Thoracic aorta (tissue), 2 donors: ENCODE measurements around the gene CLEC3A. TPM values are rescaled to one million over a fixed set of nuclear protein-coding genes. Genes with fewer than 3 reads are reported as not detected.
A peak's percentile ranks its signal among the peaks of the same experiment; 100 is the strongest.
"Not testable (repeated sequence)": the region's sequence is repeated elsewhere in the genome, so short reads cannot be mapped to it uniquely, and the experiment has no call there.

ENCODE experiments used
- ATAC-seq: fragments of 150-250 bp; one replicate; pipeline ENCODE4 v1.8.0; 2017; ENCODE audit warnings: low read depth; ENCODE audit not compliant: insufficient number of reproducible peaks, low FRiP score
- DNase-seq: peaks from one replicate; pipeline ENCODE4 v3.0.0-alpha.2; 2020; ENCODE audit warnings: low spot score
- H3K27ac ChIP-seq, 2 donors: fragments of 200-600 bp; sonication (generic); 1 replicate in 1 of 2; 2 replicates in 1 of 2; pipeline ENCODE4 v1.5.1; 2016; ENCODE audit warnings: mild to moderate bottlenecking in 2 of 2, moderate library complexity in 2 of 2
- H3K27me3 ChIP-seq: fragments of 200-600 bp; sonication (generic); replicated peaks from 2 replicates; pipeline ENCODE4 v1.6.0; 2016; ENCODE audit warnings: mild to moderate bottlenecking; ENCODE audit not compliant: insufficient read depth
- H3K36me3 ChIP-seq: fragments of 200-600 bp; sonication (generic); one replicate; pipeline ENCODE4 v1.5.1; 2016
- H3K4me1 ChIP-seq, 2 donors: fragments of 200-600 bp; sonication (generic); 1 replicate in 1 of 2; 2 replicates in 1 of 2; pipeline versions ENCODE4 v1.5.1 to v1.6.0; 2016; ENCODE audit warnings: low read depth in 2 of 2, mild to moderate bottlenecking in 1 of 2; ENCODE audit not compliant: control insufficient read depth in 1 of 2
- H3K4me3 ChIP-seq: fragments of 200-600 bp; sonication (generic); 2 replicates; pipeline ENCODE4 v1.5.1; 2016; ENCODE audit warnings: mild to moderate bottlenecking
- H3K9me3 ChIP-seq: fragments of 200-600 bp; sonication (generic); 2 replicates; pipeline ENCODE4 v1.5.1; 2016
- CTCF ChIP-seq: fragments of 200-600 bp; sonication (generic); IDR thresholded peaks from one replicate; pipeline ENCODE4 v1.5.1; 2019; ENCODE audit warnings: antibody characterized with exemption
- total RNA-seq, 2 donors: library from RNA; depleted of rRNA; stranded (reverse); fragments of >200 nt; gene quantifications; one replicate each; pipeline versions ENCODE4 v1.1.0 to v1.2.3, GENCODE V29; 2016

The CLEC3A gene
- total RNA-seq, 2 donors from 2014 or later = not detected

DNA sequence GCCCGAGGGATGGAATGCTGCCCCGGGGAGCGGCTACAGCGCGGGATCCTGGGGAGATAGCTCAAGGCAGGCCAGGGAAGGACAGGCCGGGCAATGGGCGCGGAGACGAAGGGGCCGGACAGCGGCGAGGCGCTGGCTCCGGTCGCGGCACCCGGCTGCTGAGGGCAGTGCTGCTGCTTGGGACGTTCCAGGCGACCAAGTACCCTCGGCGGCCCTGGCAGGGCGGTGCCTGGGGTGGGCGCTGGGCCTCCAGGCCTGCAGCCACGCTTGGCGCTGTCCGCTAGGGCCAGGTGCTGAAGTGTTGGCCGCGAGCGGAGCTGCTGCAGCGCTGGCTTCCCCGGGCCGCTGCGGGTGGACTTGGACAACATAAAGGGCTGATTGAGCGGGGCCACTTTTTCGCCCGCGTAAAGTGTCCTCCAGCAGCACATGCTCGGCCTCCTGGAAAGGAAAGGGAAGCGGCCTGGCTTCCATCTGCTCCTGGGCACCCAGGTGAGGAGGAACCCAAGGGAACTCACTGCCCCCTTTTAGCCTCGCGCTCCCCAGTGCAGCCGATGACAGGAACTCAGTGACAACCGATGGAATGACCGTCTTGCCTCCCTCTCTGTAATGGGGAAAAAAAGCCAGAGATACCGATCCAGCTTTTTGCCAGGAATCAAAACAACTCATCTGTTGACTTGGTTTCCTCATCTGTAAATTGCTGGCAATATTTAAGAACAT, 23.7 kb downstream of the CLEC3A start:
- no peaks in the 10 kb centered on the region for H3K27me3 ChIP-seq
- peaks cover 0 to 4% of the 10 kb centered on the region in 2 donors for H3K4me1 ChIP-seq
- no peaks in the 10 kb centered on the region for H3K9me3 ChIP-seq
- no peak overlapping the region for H3K4me3 ChIP-seq
- ATAC-seq = no peak
- TF ChIP-seq CTCF = peak; percentile 7
- H3K36me3 ChIP-seq = no peaks in the 10 kb centered on the region
- no peak for DNase-seq
- H3K27ac ChIP-seq = no peak overlapping the region

DNA sequence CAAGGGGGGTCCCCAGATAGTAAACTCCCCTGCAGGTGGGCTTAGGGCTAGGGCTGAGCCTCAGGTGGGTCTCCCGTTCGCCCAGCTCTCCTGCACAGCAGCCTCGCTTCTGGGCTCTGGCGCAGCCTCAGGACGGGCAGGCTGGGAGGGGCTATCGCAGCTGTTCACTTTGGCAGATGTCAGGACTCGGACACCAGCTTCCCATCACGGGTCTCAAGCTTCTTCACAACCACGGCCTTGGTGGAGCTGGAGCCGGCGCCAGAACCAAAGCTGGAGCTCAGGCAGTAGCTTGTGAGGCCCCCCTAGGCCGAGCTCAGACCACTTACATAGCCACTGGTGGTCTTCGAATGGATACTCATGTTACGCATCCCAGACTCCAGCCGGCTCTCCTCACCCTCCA, 26.0 kb downstream of the CLEC3A start:
- no peak for TF ChIP-seq CTCF

DNA sequence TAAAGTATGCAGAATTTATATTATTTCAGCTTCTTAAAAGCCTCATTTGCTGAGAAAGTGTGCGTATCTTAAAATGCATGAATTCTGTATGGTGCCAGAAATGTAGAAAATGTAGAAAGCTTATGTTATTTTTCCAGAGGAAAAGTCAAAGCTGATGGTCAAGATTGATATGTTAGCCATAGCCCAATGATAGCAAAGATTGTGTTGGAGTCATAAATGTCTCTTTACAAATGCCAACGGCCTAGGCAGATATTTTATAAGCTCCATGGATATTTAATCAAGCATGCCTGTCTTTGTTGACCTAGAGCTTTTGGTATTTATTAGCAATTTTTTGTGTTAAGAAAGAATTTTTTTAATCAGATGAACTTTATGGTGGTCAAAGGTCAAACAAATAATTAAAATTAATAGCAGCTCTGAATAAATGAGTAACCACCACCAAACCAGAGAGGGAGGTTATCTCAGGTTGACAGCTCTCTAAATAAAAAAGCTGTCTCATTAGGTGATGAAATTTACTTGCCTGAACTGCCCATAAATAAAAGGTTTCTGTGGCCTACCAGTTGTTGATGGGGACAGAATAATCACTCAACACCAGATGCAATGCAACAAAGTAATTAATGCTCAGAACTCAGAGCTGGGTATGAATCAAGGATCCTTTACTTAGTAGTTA, 28.5 kb downstream of the CLEC3A start:
- Histone ChIP-seq H3K27ac (no peak overlapping the region), H3K36me3 (no peaks in the 10 kb centered on the region), H3K4me3 (no peak overlapping the region), H3K4me1 (peaks cover 0 to under 1% of the 10 kb centered on the region in 2 donors), H3K27me3 (no peaks in the 10 kb centered on the region), H3K9me3 (no peaks in the 10 kb centered on the region)
- no peak for TF ChIP-seq CTCF
- DNase-seq (no peak), ATAC-seq (no peak)

More for the DNA sequence above, 26.0 kb downstream of the CLEC3A start:
- H3K4me3 ChIP-seq = no peak overlapping the region
- no peak for ATAC-seq
- no peak overlapping the region for H3K27ac ChIP-seq
- H3K36me3 ChIP-seq = no peaks in the 10 kb centered on the region
- no peaks in the 10 kb centered on the region for H3K9me3 ChIP-seq
- no peaks in the 10 kb centered on the region for H3K27me3 ChIP-seq
- DNase-seq = no peak
- peaks cover 0 to 4% of the 10 kb centered on the region in 2 donors for H3K4me1 ChIP-seq

DNA sequence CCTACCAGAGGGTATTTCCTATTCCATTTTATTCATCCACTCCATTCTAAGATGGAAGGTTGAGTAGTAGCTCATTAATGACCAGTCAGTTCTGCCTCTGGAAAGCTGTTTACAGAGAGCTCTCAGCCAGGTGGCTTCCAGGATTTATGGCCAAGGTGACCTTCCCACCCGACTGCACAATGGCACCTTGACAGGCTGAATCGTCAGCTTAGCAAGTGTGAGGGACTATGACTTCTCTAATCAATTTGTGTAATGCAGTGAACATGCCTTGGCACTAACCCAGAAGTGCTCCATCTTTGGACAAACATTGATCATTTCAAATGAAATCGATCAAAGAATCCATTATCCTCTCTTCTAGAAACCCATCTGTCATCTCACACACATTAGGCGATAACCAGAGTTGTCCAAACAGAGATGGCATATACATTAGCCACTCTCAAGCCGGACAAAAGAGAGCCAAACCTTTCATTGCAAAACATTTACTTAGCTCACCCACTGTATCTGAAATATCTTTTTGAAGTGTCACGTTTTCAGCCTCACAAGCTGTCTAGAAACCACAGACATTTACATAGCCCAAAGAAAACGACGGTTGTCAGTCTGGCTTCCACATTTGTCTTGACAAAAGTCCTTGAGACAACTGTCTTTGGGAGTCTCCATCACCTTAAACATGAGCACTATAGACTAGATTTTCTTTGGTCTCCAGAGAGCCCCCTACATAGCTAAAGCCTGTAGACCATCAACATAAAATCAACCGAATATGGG, 35.6 kb downstream of the CLEC3A start:
- no peaks in the 10 kb centered on the region for H3K9me3 ChIP-seq
- no peak overlapping the region for H3K4me3 ChIP-seq
- no peaks in the 10 kb centered on the region for H3K27me3 ChIP-seq
- no peak overlapping the region for H3K27ac ChIP-seq
- no peaks in the 10 kb centered on the region for H3K36me3 ChIP-seq
- no peak for TF ChIP-seq CTCF
- DNase-seq = no peak
- ATAC-seq = no peak
- no peaks in the 10 kb centered on the region for H3K4me1 ChIP-seq

GRCh38 chr16:78059806-78060205, 37.5 kb downstream of the CLEC3A start:
- not testable (repeated sequence) for H3K4me1 ChIP-seq, H3K27ac ChIP-seq, H3K4me3 ChIP-seq, DNase-seq, H3K36me3 ChIP-seq, H3K27me3 ChIP-seq, ATAC-seq, H3K9me3 ChIP-seq
